SW 1271 (cell line): ENCODE measurements around the gene VIPR1.

ENCODE experiments used
- DNase-seq, 2 experiments: peaks; one replicate each; lab custom pipeline; 2025; lab: John Stamatoyannopoulos, UW

VIPR1 gene

GRCh38 chr3:42493798-42494151, 8.7 kb upstream of the VIPR1 start:
- DNase-seq = no peak

- DNase-seq = no peak
Observed at GRCh38 chr3:42495393-42495792, 7.0 kb upstream of the VIPR1 start.

GRCh38 chr3:42497009-42497731, 5.3 kb upstream of the VIPR1 start:
- peak in 1 of 2 experiments; percentile 31 for DNase-seq

GRCh38 chr3:42498034-42498433, 4.4 kb upstream of the VIPR1 start:
- DNase-seq = no peak

GRCh38 chr3:42498791-42499477, 3.5 kb upstream of the VIPR1 start:
- DNase-seq = no peak

- DNase-seq = no peak
Observed at GRCh38 chr3:42499478-42499871, 3.0 kb upstream of the VIPR1 start.

- DNase-seq = no peak
Observed at GRCh38 chr3:42500091-42500490, 2.4 kb upstream of the VIPR1 start.

- no peak for DNase-seq
Observed at GRCh38 chr3:42500909-42501308, 1.5 kb upstream of the VIPR1 start.

GRCh38 chr3:42501321-42501680, 1.1 kb upstream of the VIPR1 start:
- DNase-seq = no peak

GRCh38 chr3:42501681-42502428, 588 bp upstream of the VIPR1 start:
- DNase-seq = no peak

- no peak for DNase-seq
Observed at GRCh38 chr3:42503251-42503924, 945 bp downstream of the VIPR1 start.

- no peak for DNase-seq
Observed at GRCh38 chr3:42503957-42504333, 1.5 kb downstream of the VIPR1 start.

- no peak for DNase-seq
Observed at GRCh38 chr3:42504334-42505127, 2.1 kb downstream of the VIPR1 start.

GRCh38 chr3:42505128-42505848, 2.8 kb downstream of the VIPR1 start:
- no peak for DNase-seq

GRCh38 chr3:42505849-42506410, 3.5 kb downstream of the VIPR1 start:
- no peak for DNase-seq

- DNase-seq = no peak
Observed at GRCh38 chr3:42507252-42507651, 4.8 kb downstream of the VIPR1 start.

- DNase-seq = no peak
Observed at GRCh38 chr3:42507761-42508335, 5.4 kb downstream of the VIPR1 start.

GRCh38 chr3:42508562-42508961, 6.1 kb downstream of the VIPR1 start:
- DNase-seq = no peak

GRCh38 chr3:42509111-42509510, 6.7 kb downstream of the VIPR1 start:
- DNase-seq = no peak

GRCh38 chr3:42510325-42510724, 7.9 kb downstream of the VIPR1 start:
- DNase-seq = no peak
